HEK293 (cell line): ENCODE data around the gene CYP2U1.

ENCODE experiments used
- CTCF ChIA-PET: fragments of 350-600 bp; formaldehyde crosslinking; extraction: SDS; loops from one replicate; lab custom pipeline; 2021; ENCODE audit warnings: antibody characterized with exemption; lab: Yijun Ruan, JAX
- POLR2A ChIA-PET: fragments of 300-600 bp; formaldehyde crosslinking; extraction: SDS; loops from one replicate; lab custom pipeline; 2020; ENCODE audit warnings: antibody characterized with exemption, inconsistent platforms; lab: Yijun Ruan, JAX
- H3K27ac ChIP-seq: fragments of 200-500 bp; sonication (Bioruptor generic); 2 replicates; pipeline ENCODE4 v1.5.1; 2014; ENCODE audit warnings: low read depth, low read length, control low read depth, inconsistent platforms; ENCODE audit errors: extremely low read depth
- H3K36me3 ChIP-seq, 2 experiments: fragments of 200-500 bp in 1 of 2; sonication (Bioruptor generic) in 1 of 2; 1 replicate in 1 of 2; 2 replicates in 1 of 2; pipeline ENCODE4 v1.5.1; 2014 to 2017; ENCODE audit warnings: inconsistent platforms in 2 of 2, low read length in 2 of 2; ENCODE audit not compliant: control insufficient read depth in 2 of 2, insufficient read depth in 1 of 2
- H3K4me1 ChIP-seq: fragments of 200-500 bp; sonication (Bioruptor generic); 2 replicates; pipeline ENCODE4 v1.5.1; 2014; ENCODE audit warnings: mild to moderate bottlenecking, low read length, inconsistent platforms; ENCODE audit not compliant: control insufficient read depth, insufficient read depth
- H3K4me3 ChIP-seq: 2 replicates; pipeline ENCODE4 v1.5.1; 2011; ENCODE audit warnings: low read depth, mild to moderate bottlenecking, control low read depth, low read length, moderate library complexity
- H3K9me3 ChIP-seq: fragments of 200-500 bp; sonication (Bioruptor generic); 2 replicates; pipeline ENCODE4 v1.5.1; 2014; ENCODE audit warnings: low read depth, low read length, inconsistent platforms; ENCODE audit not compliant: control insufficient read depth, insufficient read depth
- AEBP2 ChIP-seq: fragments of 450-650 bp; formaldehyde crosslinking; IDR thresholded peaks from 2 replicates; pipeline ENCODE4 v1.5.1; 2016; ENCODE audit warnings: missing biosample characterization, missing genetic modification characterization, borderline replicate concordance
- BCL11A ChIP-seq: fragments of 450-650 bp; formaldehyde crosslinking; IDR thresholded peaks from 2 replicates; pipeline ENCODE4 v1.5.1; 2016; ENCODE audit warnings: low read depth, missing biosample characterization, missing genetic modification characterization
- GFI1B ChIP-seq: fragments of 450-650 bp; formaldehyde crosslinking; IDR thresholded peaks from 2 replicates; pipeline ENCODE4 v1.5.1; 2016; ENCODE audit warnings: missing biosample characterization, missing genetic modification characterization
- PRDM2 ChIP-seq: fragments of 450-650 bp; formaldehyde crosslinking; IDR thresholded peaks from 2 replicates; pipeline ENCODE4 v1.5.1; 2016; ENCODE audit warnings: missing biosample characterization, missing genetic modification characterization, borderline replicate concordance
- PRDM4 ChIP-seq: fragments of 450-650 bp; formaldehyde crosslinking; IDR thresholded peaks from 2 replicates; pipeline ENCODE4 v1.5.1; 2017; ENCODE audit warnings: missing biosample characterization, missing genetic modification characterization
- REPIN1 ChIP-seq: fragments of 450-650 bp; formaldehyde crosslinking; IDR thresholded peaks from 2 replicates; pipeline ENCODE4 v1.5.1; 2017; ENCODE audit warnings: missing biosample characterization, missing genetic modification characterization, low read depth
- SALL2 ChIP-seq: fragments of 450-650 bp; formaldehyde crosslinking; IDR thresholded peaks from 2 replicates; pipeline ENCODE4 v1.5.0; 2017; ENCODE audit warnings: missing biosample characterization, mild to moderate bottlenecking, missing genetic modification characterization, borderline replicate concordance
- ZNF174 ChIP-seq: fragments of 450-650 bp; formaldehyde crosslinking; IDR thresholded peaks from 2 replicates; pipeline ENCODE4 v1.5.0; 2017; ENCODE audit warnings: missing biosample characterization, mild to moderate bottlenecking, missing genetic modification characterization
- ZNF211 ChIP-seq: fragments of 450-650 bp; formaldehyde crosslinking; IDR thresholded peaks from 2 replicates; pipeline ENCODE4 v1.5.1; 2016; ENCODE audit warnings: low read depth, missing biosample characterization, missing genetic modification characterization
- ZNF426 ChIP-seq: fragments of 450-650 bp; formaldehyde crosslinking; IDR thresholded peaks from 2 replicates; pipeline ENCODE4 v1.5.1; 2017; ENCODE audit warnings: missing biosample characterization, missing genetic modification characterization, mild to moderate bottlenecking, inconsistent platforms, moderate library complexity
- ZNF530 ChIP-seq: fragments of 450-650 bp; formaldehyde crosslinking; IDR thresholded peaks from 2 replicates; pipeline ENCODE4 v1.5.1; 2016; ENCODE audit warnings: low read depth, missing biosample characterization, missing genetic modification characterization
- ZNF549 ChIP-seq: fragments of 450-650 bp; IDR thresholded peaks from 2 replicates; pipeline ENCODE4 v1.5.1; 2018; ENCODE audit warnings: missing biosample characterization, missing genetic modification characterization, mild to moderate bottlenecking, inconsistent platforms, moderate library complexity
- ZNF639 ChIP-seq: fragments of 450-650 bp; formaldehyde crosslinking; IDR thresholded peaks from 2 replicates; pipeline ENCODE4 v1.5.1; 2016; ENCODE audit warnings: missing biosample characterization, missing genetic modification characterization
- ZNF664 ChIP-seq: fragments of 450-650 bp; formaldehyde crosslinking; IDR thresholded peaks from 2 replicates; pipeline ENCODE4 v1.5.1; 2016; ENCODE audit warnings: missing biosample characterization, missing genetic modification characterization
- ZNF677 ChIP-seq: fragments of 450-650 bp; IDR thresholded peaks from 2 replicates; pipeline ENCODE4 v1.5.0; 2018; ENCODE audit warnings: missing biosample characterization, mild to moderate bottlenecking, missing genetic modification characterization, moderate library complexity

Gene CYP2U1

GRCh38 chr4:107970063-107970798 is 38.9 kb downstream of the CYP2U1 start:
- Histone ChIP-seq H3K9me3 (no peaks in the 10 kb centered on the region), H3K4me3 (no peak overlapping the region), H3K27ac (no peak overlapping the region), H3K36me3 (no peaks in the 10 kb centered on the region), H3K4me1 (no peaks in the 10 kb centered on the region)
- CTCF ChIA-PET, result interaction anchor here (0.7 kb wide), 1 partner anchor 266 kb away, joined by 4 read pairs; no protein-coding TSS in a partner anchor
- POLR2A ChIA-PET, result no interaction called here
- TF ChIP-seq ZNF426 (tag by site-specific recombination), result no peak

GRCh38 chr4:107972605-107973004 is 41.3 kb downstream of the CYP2U1 start:
- Histone ChIP-seq H3K4me1 (no peaks in the 10 kb centered on the region), H3K27ac (no peak overlapping the region), H3K36me3 (no peaks in the 10 kb centered on the region), H3K9me3 (no peaks in the 10 kb centered on the region), H3K4me3 (no peak overlapping the region)
- CTCF ChIA-PET, result interaction anchor here (0.6 kb wide), 2 partner anchors 42 to 582 kb away, joined by 3 read pairs; no protein-coding TSS in a partner anchor
- POLR2A ChIA-PET, result no interaction called here
- TF ChIP-seq ZNF549 (tag by site-specific recombination) (no peak), PRDM2 (tag by site-specific recombination) (no peak), ZNF639 (tag by site-specific recombination) (no peak), PRDM4 (no peak), GFI1B (tag by site-specific recombination) (no peak), ZNF677 (tag by site-specific recombination) (no peak), BCL11A (tag by site-specific recombination) (no peak), ZNF664 (tag by site-specific recombination) (no peak), ZNF174 (tag by site-specific recombination) (no peak)

- Histone ChIP-seq H3K36me3 (no peaks in the 10 kb centered on the region), H3K4me3 (no peak overlapping the region), H3K27ac (no peak overlapping the region), H3K4me1 (no peaks in the 10 kb centered on the region), H3K9me3 (no peaks in the 10 kb centered on the region)
- ChIA-PET POLR2A (no interaction called here), CTCF (no interaction called here)
- no peak for TF ChIP-seq REPIN1 (tag by site-specific recombination)
- no peak for TF ChIP-seq ZNF530 (tag by site-specific recombination)
- TF ChIP-seq SALL2 (tag by site-specific recombination), result no peak
- TF ChIP-seq PRDM4, result no peak
- TF ChIP-seq ZNF549 (tag by site-specific recombination), result no peak
- TF ChIP-seq AEBP2 (tag by site-specific recombination), result no peak
- no peak for TF ChIP-seq ZNF211
These were observed 43.2 kb downstream of the CYP2U1 start for GRCh38 chr4:107974523-107974922.
